ENCODE results near the gene VTN.

The VTN gene

DNA sequence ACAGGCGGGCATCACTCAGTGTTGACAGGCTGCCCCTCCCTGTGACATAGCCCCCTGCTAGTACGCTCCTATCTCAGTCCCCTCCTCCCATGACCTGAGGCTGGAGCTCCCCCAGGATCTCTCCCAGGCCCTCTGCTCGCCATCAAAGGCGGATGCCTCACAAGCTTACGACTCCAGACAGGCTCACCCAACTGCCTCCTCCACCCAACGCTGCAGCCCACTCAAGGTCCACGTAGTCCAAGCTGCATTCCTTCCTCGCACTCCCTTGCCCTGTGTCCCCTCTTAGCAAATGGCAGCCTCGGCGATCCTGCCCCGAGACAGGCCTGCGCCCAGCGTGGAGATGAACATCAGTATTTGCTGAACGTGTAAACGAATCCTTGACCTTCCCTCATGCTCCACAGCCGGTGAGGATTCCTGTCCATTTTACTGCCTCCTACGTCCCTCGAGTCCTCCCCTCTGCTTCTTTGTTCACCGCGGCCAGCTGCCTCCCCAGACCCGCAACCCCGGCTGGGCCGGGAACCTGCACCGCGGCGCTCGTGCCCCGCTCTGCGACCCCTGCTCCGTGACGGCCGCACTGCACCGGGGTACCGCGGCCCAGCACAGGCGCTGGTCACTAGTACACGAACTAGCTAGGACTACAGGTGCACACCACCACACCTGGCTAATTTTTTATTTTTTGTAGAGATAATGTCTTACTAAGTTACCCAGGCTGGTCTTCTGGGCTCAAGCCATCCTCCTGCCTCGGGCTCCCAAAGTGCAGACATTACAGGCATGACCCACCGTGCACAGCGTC is 51.9 kb downstream of the VTN start:
- peak; percentile 56 for DNase-seq

Measured in NCI-H1092 treated with DMSO at 0.1 percent for 48 hours (cell line).